Upper lobe of right lung (tissue), 1 donor: ENCODE results near the gene ERGIC1. TPM values are rescaled to one million over a fixed set of nuclear protein-coding genes. Genes with fewer than 3 reads are reported as not detected.

Source experiments
- ATAC-seq: fragments of 200-7000 bp; cut with Tn5 transposase; one replicate; pipeline ENCODE4 v1.9.1; 2020; ENCODE audit warnings: mild to moderate bottlenecking, moderate library complexity
- DNase-seq: peaks from one replicate; pipeline ENCODE4 v3.0.0-alpha.2; 2020
- H3K27ac ChIP-seq: fragments of 200-600 bp; one replicate; pipeline ENCODE4 v1.8.0; 2022
- H3K27me3 ChIP-seq: fragments of 200-600 bp; one replicate; pipeline ENCODE4 v1.8.0; 2022; ENCODE audit warnings: mild to moderate bottlenecking
- H3K36me3 ChIP-seq: fragments of 200-600 bp; one replicate; pipeline ENCODE4 v1.8.0; 2022
- H3K4me1 ChIP-seq: fragments of 200-600 bp; one replicate; pipeline ENCODE4 v1.8.0; 2022
- H3K4me3 ChIP-seq: fragments of 200-600 bp; one replicate; pipeline ENCODE4 v1.8.0; 2022; ENCODE audit warnings: mild to moderate bottlenecking
- H3K9me3 ChIP-seq: fragments of 200-600 bp; one replicate; pipeline ENCODE4 v1.8.0; 2022
- intact Hi-C: fragments of 100-400 bp; cut with DNase I; formaldehyde crosslinking; loops from one replicate; pipeline ENCODE4 v1.11.0; 2022
- total RNA-seq: library from RNA; stranded (reverse); fragmentation: NEBNext Ultra II Directional; extraction: Animal tissue kit (Norgen Biotek cat#: 25700); gene quantifications from one replicate; pipeline ENCODE4 v1.2.1, GENCODE V29; 2021
- TF ChIP-seq, protein P1 (sequence below): fragments of 200-600 bp; IDR thresholded peaks from one replicate; pipeline ENCODE4 v1.8.0; 2022; ENCODE audit warnings: antibody characterized with exemption
- donor health status: DM: no; HTN: yes; CAD: no; lungs with severe emphysema.

The ERGIC1 gene
- total RNA-seq, 1 donor from 2014 or later, result 186 TPM

GRCh38 chr5:172932313-172933017 is 98.4 kb downstream of the ERGIC1 start:
- DNase-seq, result peak; percentile 91
- peak; percentile 96 for ATAC-seq
- Histone ChIP-seq H3K9me3 (no peaks in the 10 kb centered on the region), H3K4me1 (peaks cover 20% of the 10 kb centered on the region), H3K27ac (peak overlapping the region; percentile 74), H3K4me3 (no peak overlapping the region), H3K27me3 (no peaks in the 10 kb centered on the region), H3K36me3 (peaks cover 50% of the 10 kb centered on the region)
- intact Hi-C loops, result loop anchor here (5.0 to 10.0 kb wide), 2 partner anchors 215 to 458 kb away; no protein-coding TSS in a partner anchor
- TF ChIP-seq, protein P1, sequence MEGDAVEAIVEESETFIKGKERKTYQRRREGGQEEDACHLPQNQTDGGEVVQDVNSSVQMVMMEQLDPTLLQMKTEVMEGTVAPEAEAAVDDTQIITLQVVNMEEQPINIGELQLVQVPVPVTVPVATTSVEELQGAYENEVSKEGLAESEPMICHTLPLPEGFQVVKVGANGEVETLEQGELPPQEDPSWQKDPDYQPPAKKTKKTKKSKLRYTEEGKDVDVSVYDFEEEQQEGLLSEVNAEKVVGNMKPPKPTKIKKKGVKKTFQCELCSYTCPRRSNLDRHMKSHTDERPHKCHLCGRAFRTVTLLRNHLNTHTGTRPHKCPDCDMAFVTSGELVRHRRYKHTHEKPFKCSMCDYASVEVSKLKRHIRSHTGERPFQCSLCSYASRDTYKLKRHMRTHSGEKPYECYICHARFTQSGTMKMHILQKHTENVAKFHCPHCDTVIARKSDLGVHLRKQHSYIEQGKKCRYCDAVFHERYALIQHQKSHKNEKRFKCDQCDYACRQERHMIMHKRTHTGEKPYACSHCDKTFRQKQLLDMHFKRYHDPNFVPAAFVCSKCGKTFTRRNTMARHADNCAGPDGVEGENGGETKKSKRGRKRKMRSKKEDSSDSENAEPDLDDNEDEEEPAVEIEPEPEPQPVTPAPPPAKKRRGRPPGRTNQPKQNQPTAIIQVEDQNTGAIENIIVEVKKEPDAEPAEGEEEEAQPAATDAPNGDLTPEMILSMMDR, result peak; percentile 94

GRCh38 chr5:172933238-172933637 is 99.2 kb downstream of the ERGIC1 start:
- TF ChIP-seq, protein P1, result no peak
- Histone ChIP-seq H3K4me1 (peaks cover 20% of the 10 kb centered on the region), H3K4me3 (no peak overlapping the region), H3K36me3 (peaks cover 54% of the 10 kb centered on the region), H3K27me3 (no peaks in the 10 kb centered on the region), H3K9me3 (no peaks in the 10 kb centered on the region), H3K27ac (peak overlapping the region; percentile 74)
- intact Hi-C loops, result loop anchor here (5.0 to 10.0 kb wide), 2 partner anchors 216 to 458 kb away; no protein-coding TSS in a partner anchor
- ATAC-seq (no peak), DNase-seq (no peak)

GRCh38 chr5:172935096-172935495 is 101.0 kb downstream of the ERGIC1 start:
- H3K36me3 ChIP-seq, result peaks cover 49% of the 10 kb centered on the region

DNA sequence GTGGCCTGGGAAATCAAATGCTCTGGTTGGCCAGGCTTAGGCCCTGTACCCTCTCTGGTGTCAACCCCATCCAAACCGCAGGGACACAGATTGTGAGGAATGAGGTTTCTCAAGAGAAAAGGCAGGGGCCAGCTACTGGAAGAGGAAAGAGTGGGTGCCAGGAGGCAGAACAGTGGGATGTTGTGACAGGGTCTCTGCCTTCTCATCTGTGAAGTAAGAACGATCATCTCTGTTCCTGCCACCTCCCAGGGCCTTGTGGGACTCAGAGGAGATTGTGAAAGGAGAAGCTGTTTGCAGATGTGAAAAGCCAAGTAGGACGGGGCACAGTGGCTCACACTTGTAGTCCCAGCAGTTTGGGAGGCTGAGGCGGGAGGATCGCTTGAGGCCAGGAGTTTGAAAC is 102.3 kb downstream of the ERGIC1 start:
- intact Hi-C loops, result loop anchor here (10.0 kb wide), 1 partner anchor 462 kb away; no protein-coding TSS in a partner anchor
- no peak for ATAC-seq
- H3K4me3 ChIP-seq, result no peak overlapping the region
- no peaks in the 10 kb centered on the region for H3K27me3 ChIP-seq
- TF ChIP-seq, protein P1, result no peak
- H3K27ac ChIP-seq, result no peak overlapping the region
- no peaks in the 10 kb centered on the region for H3K9me3 ChIP-seq
- no peak for DNase-seq
- H3K4me1 ChIP-seq, result peaks cover 18% of the 10 kb centered on the region
- H3K36me3 ChIP-seq, result peaks cover 51% of the 10 kb centered on the region

More at GRCh38 chr5:172935096-172935495, 101.0 kb downstream of the ERGIC1 start:
- no peaks in the 10 kb centered on the region for H3K9me3 ChIP-seq
- H3K27ac ChIP-seq, result no peak overlapping the region
- intact Hi-C loops, result loop anchor here (10.0 kb wide), 1 partner anchor 460 kb away; no protein-coding TSS in a partner anchor
- ATAC-seq, result no peak
- H3K4me1 ChIP-seq, result peaks cover 20% of the 10 kb centered on the region
- DNase-seq, result no peak
- TF ChIP-seq, protein P1, result no peak
- no peaks in the 10 kb centered on the region for H3K27me3 ChIP-seq
- no peak overlapping the region for H3K4me3 ChIP-seq

GRCh38 chr5:172939071-172939470 is 105.0 kb downstream of the ERGIC1 start:
- H3K27ac ChIP-seq, result no peak overlapping the region
- intact Hi-C loops, result loop anchor here (10.0 kb wide), 1 partner anchor 464 kb away; no protein-coding TSS in a partner anchor
- no peaks in the 10 kb centered on the region for H3K9me3 ChIP-seq
- no peak overlapping the region for H3K4me3 ChIP-seq
- no peaks in the 10 kb centered on the region for H3K27me3 ChIP-seq
- TF ChIP-seq, protein P1, result peak; percentile 21
- peaks cover 8% of the 10 kb centered on the region for H3K4me1 ChIP-seq
- peaks cover 65% of the 10 kb centered on the region for H3K36me3 ChIP-seq
- ATAC-seq (no peak), DNase-seq (no peak)
